NOMO-1 treated with dmso at 0.1 percent for 144 hours (cell line): Measurements from ENCODE around the gene HHLA2.
"Not testable (repeated sequence)": the region's sequence is repeated elsewhere in the genome, so short reads cannot be mapped to it uniquely, and the experiment has no call there.

Experiments used
- DNase-seq: peaks from one replicate; lab custom pipeline; 2025; ENCODE audit not compliant: unreplicated experiment; lab: John Stamatoyannopoulos, UW

Gene HHLA2

DNA sequence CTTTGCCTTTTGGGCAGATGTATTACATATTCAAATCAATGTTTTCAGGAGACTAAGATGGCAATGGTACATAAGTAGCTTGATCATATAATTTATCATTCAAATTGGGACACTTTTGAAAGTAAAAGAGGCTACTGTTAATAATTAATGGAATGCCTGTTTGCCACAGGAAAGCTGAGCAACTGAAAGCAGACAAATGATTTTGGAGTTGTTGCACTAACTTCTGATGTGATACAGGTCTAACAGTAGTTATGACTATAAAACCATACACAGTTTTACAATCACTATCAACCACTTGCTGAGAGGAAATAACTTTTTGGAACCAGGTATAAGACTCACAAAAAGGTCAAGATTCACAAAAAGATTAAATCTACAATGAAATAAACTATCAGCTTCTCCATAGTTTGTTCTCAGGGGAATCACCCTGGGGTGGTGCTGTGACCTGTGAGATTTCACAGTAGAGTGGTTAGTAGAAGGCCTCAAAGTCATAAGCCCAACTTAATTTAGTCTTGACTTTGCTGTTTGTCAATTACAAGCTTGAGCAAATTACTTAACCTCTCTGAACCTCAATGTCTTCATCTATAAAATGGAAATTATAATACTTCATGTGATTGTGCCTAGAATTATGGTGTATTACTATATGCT lies 42.7 kb downstream of the HHLA2 start:
- DNase-seq = no peak

DNA sequence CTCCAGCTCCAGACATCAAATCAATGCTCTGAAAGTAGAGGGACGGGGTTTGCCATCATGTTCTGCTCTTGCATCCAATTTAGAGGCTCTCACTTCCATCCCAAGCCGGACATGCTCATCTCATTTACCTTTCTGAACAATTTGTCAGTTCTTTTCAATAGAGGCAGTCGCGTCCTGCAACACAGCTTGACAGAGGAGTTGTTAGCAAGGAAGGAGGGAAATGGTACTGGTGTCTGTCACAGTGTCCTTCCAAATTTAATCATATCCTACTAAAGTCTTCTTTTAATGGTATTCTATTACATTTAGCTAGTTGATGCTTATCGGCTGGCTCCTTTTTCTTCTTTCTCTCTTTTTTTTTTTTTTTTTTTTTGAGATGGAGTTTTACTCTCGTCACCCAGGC lies 45.6 kb downstream of the HHLA2 start:
- DNase-seq = no peak

DNA sequence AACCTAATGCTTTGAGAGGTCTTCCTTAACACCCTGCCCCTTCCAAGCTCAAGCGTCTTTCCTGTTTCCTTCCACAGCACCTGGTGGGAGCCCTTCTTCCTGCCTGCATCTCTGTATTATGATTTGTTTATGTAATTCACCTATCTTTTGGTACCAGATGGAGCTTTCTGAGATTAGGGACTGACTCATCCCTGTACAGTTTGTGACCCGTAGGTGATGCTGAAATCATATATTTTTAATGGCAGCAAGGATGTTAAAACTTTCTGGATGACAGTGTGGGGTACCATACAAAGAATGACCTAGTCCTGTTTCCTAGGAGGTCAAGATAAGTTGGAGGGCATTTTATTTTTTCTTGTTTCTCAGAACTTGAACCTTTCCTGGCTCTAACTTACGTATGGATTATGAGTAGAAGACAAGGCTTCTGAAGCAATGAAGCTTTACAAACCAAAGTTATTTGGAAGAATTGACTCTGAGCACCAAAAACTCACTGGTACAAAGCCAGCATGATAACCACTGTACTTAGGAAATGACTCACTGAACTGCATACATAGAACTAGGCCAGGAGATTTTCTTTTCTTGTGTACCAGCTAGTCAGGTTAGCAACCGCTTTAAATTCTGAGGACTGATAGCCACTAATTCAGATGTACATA lies 46.6 kb downstream of the HHLA2 start:
- no peak for DNase-seq

DNA sequence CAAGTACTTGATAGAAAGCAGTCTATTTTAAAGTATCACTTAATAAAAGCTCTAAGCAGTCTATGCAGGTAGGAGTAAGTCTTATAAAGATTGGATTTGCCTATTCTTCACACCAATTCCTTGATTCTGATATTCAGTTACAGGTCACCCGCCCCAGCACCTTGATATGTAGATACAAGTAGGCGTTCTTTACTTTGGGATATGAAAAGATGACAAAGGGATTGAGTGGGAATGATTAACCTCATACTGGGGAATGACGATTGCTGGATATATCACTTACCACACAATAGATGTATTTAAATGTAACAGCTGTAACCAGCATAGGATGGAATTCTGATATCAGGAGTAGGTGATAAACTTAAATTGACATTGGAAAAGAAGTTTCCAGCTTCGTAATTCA lies 47.1 kb downstream of the HHLA2 start:
- DNase-seq = no peak

DNA sequence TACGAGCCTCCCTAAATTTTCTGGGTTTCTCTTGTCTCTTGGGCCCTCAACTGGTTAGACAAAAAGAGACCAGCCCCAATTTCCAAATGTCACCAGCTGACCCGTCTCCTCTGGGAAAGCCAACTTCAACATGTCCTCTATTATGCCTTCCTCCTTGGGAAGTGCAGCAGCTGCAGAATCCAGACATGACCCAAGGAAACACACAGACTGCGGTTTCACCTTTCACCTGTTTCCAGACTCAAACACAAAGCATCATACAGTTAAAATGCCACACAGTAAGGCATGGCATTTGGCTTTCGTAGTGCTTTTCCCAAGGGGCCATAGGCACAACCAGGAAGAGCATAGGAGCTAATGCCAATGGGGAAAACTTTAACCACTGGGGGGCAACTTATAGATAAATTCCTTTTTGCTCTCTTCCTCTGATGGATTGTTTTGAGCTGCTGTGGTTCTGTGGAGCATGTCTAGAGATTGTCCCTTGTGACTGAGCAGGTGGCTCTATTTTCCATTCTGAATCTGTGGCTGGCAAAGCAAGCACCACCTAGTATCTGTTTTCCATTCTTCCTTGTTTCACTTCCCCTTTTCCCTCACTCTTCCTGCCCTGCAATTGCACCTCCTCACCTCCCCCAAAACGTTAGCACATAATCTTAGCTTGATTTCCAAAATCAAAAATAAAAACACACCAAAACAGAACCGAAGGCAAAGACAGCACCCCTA lies 49.3 kb downstream of the HHLA2 start:
- DNase-seq = peak; percentile 38

DNA sequence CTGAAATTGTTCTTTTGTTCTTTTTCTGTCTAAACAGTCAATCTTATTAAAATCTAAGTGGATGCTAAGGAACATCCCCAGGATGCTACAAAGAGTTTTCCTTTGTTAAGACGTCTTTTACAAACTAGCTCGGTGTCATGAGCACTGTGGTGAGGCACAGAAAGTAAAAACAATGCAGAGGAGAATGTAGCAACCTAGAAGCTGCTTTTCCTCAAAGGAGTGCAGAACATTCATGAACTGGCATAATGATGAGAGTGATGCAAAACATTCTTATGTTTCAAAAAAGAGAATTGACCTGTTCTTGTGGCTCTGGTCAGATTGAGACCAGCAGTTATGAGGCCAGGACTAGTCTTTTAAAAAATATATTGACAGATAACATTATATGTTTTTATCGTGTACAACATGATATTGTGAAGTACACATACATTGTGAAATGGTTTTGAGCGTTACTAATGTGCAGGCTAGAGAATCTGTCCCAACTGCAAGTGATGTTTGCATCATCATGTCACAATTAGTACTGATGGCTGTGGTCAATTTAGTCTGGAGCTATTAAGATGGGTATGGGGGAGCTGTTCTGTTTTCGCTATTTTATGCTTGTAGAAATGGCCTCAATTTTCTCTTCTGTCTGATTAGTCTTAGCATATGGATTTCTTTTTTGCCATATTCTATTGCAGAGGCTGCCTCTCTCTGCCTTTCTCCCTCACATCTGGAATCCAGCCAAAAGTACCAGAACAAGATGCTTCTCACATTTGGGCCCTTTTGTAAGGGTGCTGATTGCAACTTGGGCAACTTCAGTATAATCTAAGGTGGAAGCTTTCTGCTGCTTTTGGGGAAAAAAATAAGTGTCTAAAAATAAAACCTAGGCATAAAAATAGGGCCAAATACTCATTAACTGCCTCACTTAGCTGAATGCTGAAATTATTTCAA lies 50.2 kb downstream of the HHLA2 start:
- peak; percentile 92 for DNase-seq

DNA sequence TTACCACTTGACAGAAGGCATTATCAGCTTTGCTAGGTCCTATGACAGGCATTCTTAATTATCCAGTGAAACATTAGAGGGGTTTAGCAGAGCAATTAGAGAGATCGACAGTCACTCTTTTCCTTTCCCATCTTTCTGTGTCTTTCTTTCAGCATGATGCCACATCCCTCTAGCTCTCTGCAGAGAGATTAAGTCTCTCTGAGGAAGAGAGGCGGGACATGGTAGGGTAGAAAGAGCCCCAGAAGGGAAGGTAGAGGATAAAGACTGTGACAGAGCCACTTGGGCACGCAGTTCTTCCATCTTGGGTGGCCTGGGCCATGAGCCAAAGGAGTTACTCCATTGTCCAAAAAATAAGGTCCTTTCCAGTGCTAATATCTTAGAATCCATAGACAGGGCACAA lies 55.8 kb downstream of the HHLA2 start:
- no peak for DNase-seq

DNA sequence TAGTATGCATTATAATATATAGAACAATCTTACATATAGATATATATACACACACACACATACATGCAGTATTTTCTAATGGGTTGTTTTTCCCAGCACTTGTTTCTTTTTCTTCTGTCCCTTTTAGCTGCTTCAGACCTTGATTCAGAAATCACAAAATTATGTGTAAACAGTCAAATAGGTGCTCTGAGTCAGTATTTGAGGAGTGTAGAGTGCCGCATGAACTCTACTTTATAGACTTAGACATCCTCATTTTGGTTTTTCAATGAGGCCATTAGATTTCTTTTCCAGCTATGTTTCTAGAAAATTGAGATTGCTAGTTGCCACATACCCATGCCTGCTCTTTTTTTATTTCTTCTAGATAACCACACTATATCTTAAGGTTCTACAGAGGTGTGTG lies 58.2 kb downstream of the HHLA2 start:
- no peak for DNase-seq

DNA sequence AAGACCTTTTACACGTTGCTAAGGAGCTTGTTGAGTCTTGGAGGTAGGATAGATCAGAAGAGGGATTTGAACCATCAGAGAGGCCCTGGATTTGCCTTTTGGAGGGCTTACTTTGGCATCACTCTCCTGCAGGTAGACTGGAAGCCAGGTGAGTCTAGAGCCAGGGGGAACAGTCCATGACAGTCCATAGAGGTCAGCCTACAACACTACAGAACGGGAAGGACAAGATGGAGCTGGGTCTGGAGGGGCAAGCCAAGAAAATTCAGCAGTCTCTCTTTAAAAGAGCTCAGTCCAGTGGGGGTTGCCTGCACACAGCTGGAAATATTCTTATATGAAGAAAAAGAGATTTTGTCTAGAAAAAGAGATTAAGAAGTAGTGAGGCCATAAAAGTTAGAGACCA lies 60.7 kb downstream of the HHLA2 start:
- DNase-seq = no peak

DNA sequence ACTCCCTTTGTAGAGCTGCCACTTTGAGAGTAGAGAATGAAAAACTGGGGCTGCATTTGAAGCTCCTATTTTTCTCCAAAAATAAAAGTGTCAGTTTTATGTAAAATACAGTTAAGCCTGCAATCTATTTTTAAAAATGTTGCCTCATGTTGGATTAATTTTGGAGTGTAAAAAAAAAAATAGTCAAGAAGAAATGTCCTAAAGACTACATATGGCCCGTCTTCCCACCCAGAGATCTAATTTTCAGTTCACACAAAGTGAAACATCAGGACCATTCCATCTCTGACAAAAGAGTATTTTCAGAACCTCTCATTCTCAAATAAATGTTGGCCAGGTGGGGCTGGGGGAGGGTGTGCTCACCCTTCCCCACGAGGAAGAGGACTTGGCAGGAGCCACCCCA lies 62.7 kb downstream of the HHLA2 start:
- no peak for DNase-seq

DNA sequence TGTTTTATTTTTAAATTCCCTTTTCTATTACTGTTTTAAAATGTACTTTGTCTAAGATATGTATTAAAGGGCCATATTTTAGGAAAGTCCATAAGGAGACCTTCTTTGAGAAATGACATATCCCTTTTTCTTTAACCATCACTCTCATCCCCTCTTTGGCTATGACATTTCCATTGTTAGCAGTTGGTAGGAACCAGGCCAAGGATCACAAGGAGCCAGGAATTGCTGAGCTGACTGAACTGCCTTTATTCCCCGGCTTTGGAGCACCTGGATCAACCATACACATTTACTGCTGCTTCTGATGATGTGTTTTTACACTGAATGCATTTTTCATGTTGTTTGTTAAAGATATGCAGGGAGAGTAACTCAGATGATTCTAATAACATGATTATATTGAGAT lies 79.7 kb downstream of the HHLA2 start:
- no peak for DNase-seq

DNA sequence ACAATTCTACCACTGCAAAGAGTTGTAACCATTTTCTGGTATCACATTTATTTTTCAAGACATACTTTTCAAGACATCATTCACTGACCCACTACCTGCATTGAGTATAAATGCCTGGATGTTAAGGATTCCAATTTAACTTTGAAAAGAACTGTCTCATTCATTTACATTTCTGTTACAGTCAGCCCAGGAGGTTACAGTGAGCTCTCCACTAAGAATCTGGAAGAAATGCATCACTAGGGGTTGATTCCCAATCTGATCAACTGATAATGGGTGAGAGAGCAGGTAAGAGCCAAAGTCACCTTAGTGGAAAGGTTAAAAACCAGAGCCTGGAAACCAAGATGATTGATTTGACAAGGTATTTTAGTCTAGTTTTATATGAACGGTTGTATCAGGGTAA lies 81.0 kb downstream of the HHLA2 start:
- no peak for DNase-seq

DNA sequence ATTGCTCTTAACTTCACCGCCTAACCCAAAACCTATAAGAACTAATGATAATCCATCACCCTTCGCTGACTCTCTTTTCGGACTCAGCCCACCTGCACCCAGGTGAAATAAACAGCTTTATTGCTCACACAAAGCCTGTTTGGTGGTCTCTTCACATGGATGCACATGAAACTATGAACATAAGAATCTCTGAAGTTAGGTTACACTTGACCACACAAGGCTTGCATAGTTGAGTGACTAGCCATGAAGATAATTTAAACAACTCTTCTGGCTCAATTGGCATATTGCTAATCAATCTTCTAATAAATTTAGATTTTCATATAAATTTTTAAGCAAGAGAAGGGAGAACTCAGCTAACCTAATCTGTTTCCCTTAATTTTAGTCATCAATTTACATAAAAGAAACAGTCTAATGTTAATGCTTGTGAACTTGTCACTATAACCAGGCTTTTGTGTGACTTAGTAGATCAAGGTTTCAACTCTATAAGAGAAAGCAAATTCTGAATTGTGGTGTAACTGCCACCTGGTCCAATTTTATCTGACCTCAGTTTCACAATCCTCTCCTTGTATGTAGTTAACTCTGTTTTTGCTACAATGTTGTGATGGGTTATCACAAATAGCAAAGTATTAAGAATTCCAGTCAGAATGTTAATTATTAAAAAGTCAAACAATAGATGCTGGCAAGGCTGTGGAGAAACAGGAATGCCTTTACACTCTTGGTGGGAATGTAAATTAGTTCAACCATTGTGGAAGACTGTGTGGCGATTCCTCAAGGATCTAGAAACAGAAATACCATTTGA lies 82.0 kb downstream of the HHLA2 start:
- no peak for DNase-seq

DNA sequence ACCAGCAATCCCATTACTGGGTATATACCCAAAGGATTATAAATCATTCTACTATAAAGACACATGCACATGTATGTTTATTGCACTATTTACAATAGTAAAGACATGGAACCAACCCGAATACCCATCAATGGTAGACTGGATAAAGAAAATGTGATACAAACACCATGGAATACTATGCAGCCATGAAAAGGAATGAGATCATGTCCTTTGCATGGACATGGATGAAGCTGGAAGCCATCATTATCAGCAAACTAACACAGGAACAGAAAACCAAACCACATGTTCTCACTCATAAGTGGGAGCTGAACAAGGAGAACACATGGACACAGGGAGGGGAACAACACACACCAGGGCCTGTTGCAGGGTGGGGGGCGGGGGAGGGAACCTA lies 82.6 kb downstream of the HHLA2 start:
- DNase-seq = not testable (repeated sequence)

DNA sequence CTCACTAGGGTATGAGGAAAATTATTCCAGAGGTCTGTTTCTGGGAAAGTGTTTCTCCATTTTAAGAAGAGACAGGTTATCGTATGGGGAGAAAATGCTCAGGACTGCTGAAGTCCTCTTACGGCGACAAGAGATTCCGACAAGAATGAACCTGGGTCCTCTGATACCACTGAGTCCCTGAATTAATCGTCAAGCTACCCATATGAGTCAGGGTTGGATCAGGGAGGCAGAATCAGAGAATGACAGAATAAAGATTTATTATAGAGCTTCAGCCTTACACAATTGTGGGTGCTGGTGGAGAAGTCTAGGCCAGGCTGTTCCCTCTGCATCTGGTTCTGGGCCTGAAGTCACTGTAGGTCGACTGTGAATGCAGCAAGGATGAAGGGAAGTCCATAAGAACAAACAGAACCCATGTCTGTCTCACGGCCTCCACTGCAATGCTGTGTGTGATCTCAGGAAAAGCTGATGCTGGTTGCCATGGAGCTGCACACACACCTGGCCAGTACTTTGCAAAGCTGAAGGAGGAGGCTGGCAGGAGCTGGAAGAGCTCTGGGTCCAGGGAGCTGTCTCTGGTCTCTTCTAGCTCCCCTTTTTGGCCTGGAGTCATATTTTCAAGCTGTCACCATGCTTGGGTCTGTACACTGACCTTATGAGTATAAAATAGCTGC lies 83.9 kb downstream of the HHLA2 start:
- DNase-seq = no peak

DNA sequence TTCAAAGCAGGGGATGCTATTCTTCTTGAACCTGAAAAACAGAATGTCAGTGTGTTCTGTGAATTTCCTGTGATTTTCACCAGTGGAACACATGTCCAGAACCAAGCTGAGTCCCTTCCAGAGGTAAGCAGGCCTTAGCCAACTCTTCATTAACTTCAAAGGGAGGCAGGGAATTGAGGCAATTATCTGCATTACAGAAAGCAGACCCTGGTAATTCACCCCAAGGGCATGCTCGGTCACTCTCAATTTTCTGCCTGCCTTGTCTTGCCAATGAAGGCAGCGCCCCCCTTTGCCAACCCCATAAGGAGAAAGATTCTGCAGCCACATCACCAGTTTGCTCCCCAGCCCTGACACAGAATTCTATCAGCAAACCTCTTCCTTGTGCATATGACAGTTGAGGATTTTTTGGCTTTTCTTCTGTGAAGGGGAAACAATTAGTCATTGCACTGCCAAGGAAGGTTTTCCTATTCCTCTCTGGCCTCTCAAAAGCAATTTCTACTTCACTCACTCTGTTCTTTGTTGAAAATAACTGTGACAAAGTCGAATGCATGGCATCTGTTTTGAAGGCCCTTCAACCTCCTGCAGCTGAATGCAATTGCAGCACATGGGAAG lies 85.3 kb downstream of the HHLA2 start:
- no peak for DNase-seq

DNA sequence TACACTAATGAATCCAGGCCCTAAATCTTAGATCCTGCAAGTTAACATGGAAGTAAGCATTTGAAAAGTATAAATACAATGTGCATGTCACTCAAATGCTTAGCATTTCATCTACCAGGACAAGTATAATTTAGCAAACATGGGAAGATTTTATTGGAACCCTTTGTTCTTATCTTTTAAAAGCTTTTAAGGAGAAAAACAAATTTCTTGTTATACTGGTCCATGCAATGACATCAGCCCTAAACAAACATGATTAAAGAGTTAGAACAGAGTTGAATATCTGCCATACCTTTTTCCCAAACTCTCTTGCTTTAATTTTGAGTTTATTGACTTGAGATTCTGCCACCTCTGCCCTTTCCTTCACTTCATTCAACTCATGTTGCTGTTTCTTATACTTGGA lies 87.0 kb downstream of the HHLA2 start:
- no peak for DNase-seq

DNA sequence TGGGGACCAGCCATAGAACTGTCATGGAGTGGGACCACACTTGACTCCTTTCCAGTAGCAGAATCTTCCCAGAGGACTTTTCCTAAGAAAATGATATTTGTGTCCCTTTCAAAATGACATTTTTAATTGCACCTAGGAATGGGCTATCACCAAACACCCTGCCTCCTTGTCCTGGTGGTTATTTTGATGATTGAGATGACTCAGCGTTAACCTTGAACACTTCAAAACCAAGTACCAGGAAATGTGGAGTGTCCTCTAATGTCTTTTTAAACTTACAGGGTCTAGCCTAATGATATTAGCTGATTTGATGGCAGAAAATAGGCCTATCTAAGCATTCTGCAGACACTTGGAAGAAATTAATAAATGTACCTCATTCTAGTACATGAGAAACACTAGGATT lies 90.7 kb downstream of the HHLA2 start:
- DNase-seq = no peak
